Thyroid gland (tissue), 4 donors: Measurements from ENCODE around the gene FAM177A1.

ENCODE experiments used
- POLR2A ChIP-seq, 2 donors: fragments of 450-650 bp; IDR thresholded peaks; one replicate each; pipeline ENCODE4 v1.6.1; 2017; ENCODE audit warnings: antibody characterized with exemption in 2 of 2, mild to moderate bottlenecking in 2 of 2, moderate library complexity in 1 of 2
- TF ChIP-seq, protein P1 (sequence below), 6 experiments: fragments of 200-600 bp in 3 of 6; fragments of 450-650 bp in 3 of 6; sonication (generic) in 3 of 6; IDR thresholded peaks; one replicate each; pipeline ENCODE4 v1.5.1; 2016 to 2019; ENCODE audit warnings: antibody characterized with exemption in 6 of 6, mild to moderate bottlenecking in 2 of 6, inconsistent platforms in 1 of 6, moderate library complexity in 1 of 6

DNA sequence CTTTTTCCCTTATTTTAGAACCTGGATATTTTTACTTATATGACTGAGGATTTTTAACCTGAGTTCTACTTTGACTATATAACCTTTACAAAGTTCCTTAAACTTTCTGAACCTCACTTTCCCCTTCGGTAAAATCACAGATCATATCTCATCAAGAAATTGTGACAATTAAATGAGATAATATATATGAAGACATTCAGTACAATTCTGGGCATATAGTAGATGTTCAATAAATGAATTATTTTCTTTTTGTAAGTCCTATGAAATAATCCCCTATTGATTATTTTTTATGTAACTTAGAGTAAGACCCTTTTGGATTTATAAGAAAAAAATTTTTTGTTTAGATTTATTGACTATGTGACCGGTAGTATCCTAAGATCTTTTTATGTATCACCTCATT lies 17.6 kb upstream of the FAM177A1 start:
- TF ChIP-seq, protein P1, sequence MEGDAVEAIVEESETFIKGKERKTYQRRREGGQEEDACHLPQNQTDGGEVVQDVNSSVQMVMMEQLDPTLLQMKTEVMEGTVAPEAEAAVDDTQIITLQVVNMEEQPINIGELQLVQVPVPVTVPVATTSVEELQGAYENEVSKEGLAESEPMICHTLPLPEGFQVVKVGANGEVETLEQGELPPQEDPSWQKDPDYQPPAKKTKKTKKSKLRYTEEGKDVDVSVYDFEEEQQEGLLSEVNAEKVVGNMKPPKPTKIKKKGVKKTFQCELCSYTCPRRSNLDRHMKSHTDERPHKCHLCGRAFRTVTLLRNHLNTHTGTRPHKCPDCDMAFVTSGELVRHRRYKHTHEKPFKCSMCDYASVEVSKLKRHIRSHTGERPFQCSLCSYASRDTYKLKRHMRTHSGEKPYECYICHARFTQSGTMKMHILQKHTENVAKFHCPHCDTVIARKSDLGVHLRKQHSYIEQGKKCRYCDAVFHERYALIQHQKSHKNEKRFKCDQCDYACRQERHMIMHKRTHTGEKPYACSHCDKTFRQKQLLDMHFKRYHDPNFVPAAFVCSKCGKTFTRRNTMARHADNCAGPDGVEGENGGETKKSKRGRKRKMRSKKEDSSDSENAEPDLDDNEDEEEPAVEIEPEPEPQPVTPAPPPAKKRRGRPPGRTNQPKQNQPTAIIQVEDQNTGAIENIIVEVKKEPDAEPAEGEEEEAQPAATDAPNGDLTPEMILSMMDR (IDR thresholded peaks at IDR 0.05), result no peak
- TF ChIP-seq POLR2A (IDR thresholded peaks at IDR 0.05), result no peak
